SK-N-SH treated with all-trans-retinoic acid at 6 μM for 48 hours (cell line): ENCODE data around the gene KIAA1671.

ENCODE experiments used
- ATAC-seq: fragments of 200-7000 bp; cut with Tn5 transposase; 3 replicates; pipeline ENCODE4 v1.9.1; 2020; ENCODE audit warnings: mild to moderate bottlenecking, moderate library complexity
- ARNTL ChIP-seq: fragments of 450-650 bp; formaldehyde crosslinking; IDR thresholded peaks from 2 replicates; pipeline ENCODE4 v1.5.0; 2020; ENCODE audit warnings: low read depth, mild to moderate bottlenecking, moderate library complexity, borderline replicate concordance
- BACH2 ChIP-seq: fragments of 250-450 bp; sonication (Bioruptor Pico); IDR thresholded peaks from 2 replicates; pipeline ENCODE4 v1.9.0; 2021; ENCODE audit warnings: mild to moderate bottlenecking, borderline replicate concordance
- CREB5 ChIP-seq: fragments of 250-450 bp; sonication (Bioruptor Pico); IDR thresholded peaks from 2 replicates; pipeline ENCODE4 v1.5.1; 2020; ENCODE audit warnings: low read depth, mild to moderate bottlenecking, moderate library complexity
- CSRNP3 ChIP-seq: fragments of 250-450 bp; sonication (Bioruptor Pico); IDR thresholded peaks from 2 replicates; pipeline ENCODE4 v1.5.1; 2021; ENCODE audit warnings: mild to moderate bottlenecking, moderate library complexity
- GLIS3 ChIP-seq: fragments of 250-450 bp; sonication (Bioruptor Pico); IDR thresholded peaks from 2 replicates; pipeline ENCODE4 v1.5.0; 2020; ENCODE audit warnings: mild to moderate bottlenecking, moderate library complexity
- ISL1 ChIP-seq: fragments of 250-450 bp; sonication (Bioruptor Pico); IDR thresholded peaks from 2 replicates; pipeline ENCODE4 v2.1.2; 2022; ENCODE audit warnings: mild to moderate bottlenecking, moderate library complexity
- OSR1 ChIP-seq: fragments of 250-450 bp; sonication (Bioruptor Pico); IDR thresholded peaks from 2 replicates; pipeline ENCODE4 v1.8.0; 2022; ENCODE audit warnings: moderate library complexity, mild to moderate bottlenecking, inconsistent platforms
- PATZ1 ChIP-seq: fragments of 250-450 bp; sonication (Bioruptor Pico); IDR thresholded peaks from 2 replicates; pipeline ENCODE4 v1.8.0; 2020; ENCODE audit warnings: mild to moderate bottlenecking, moderate library complexity, borderline replicate concordance
- PPARA ChIP-seq: fragments of 250-450 bp; sonication (Bioruptor Pico); IDR thresholded peaks from 2 replicates; pipeline ENCODE4 v1.5.0; 2020; ENCODE audit warnings: mild to moderate bottlenecking, borderline replicate concordance
- RARB ChIP-seq: fragments of 250-450 bp; sonication (Bioruptor Pico); IDR thresholded peaks from 2 replicates; pipeline ENCODE4 v1.8.0; 2021; ENCODE audit warnings: mild to moderate bottlenecking, moderate library complexity
- SNAI2 ChIP-seq: fragments of 250-450 bp; sonication (Bioruptor Pico); IDR thresholded peaks from 2 replicates; pipeline ENCODE4 v1.5.0; 2020; ENCODE audit warnings: mild to moderate bottlenecking, moderate library complexity
- TCF4 ChIP-seq: fragments of 250-450 bp; sonication (Bioruptor Pico); IDR thresholded peaks from 2 replicates; pipeline ENCODE4 v1.8.0; 2021; ENCODE audit warnings: mild to moderate bottlenecking, moderate library complexity, borderline replicate concordance
- TOX ChIP-seq: fragments of 250-450 bp; sonication (Bioruptor Pico); IDR thresholded peaks from 2 replicates; pipeline ENCODE4 v1.8.0; 2021; ENCODE audit warnings: mild to moderate bottlenecking, moderate library complexity, borderline replicate concordance
- TSHZ2 ChIP-seq: fragments of 250-450 bp; sonication (Bioruptor Pico); IDR thresholded peaks from 2 replicates; pipeline ENCODE4 v1.5.0; 2020; ENCODE audit warnings: mild to moderate bottlenecking, moderate library complexity
- ZC3H10 ChIP-seq: fragments of 250-450 bp; sonication (Bioruptor Pico); IDR thresholded peaks from 2 replicates; pipeline ENCODE4 v1.5.1; 2021; ENCODE audit warnings: mild to moderate bottlenecking, moderate library complexity
- ZFP3 ChIP-seq: fragments of 250-450 bp; sonication (Bioruptor Pico); IDR thresholded peaks from 2 replicates; pipeline ENCODE4 v1.5.0; 2020; ENCODE audit warnings: mild to moderate bottlenecking, moderate library complexity
- ZNF565 ChIP-seq: fragments of 450-650 bp; formaldehyde crosslinking; conservative IDR thresholded peaks from 2 replicates; pipeline ENCODE4 v1.5.0; 2020; ENCODE audit warnings: low read depth, mild to moderate bottlenecking, moderate library complexity
- ZNF70 ChIP-seq: fragments of 450-650 bp; formaldehyde crosslinking; IDR thresholded peaks from 2 replicates; pipeline ENCODE4 v1.5.0; 2020; ENCODE audit warnings: mild to moderate bottlenecking, moderate library complexity
- ZNF8 ChIP-seq: fragments of 450-650 bp; formaldehyde crosslinking; IDR thresholded peaks from 2 replicates; pipeline ENCODE4 v1.5.0; 2020; ENCODE audit warnings: mild to moderate bottlenecking, moderate library complexity

KIAA1671 gene

GRCh38 chr22:25162561-25162960 is 210.0 kb downstream of the KIAA1671 start:
- no peak for ATAC-seq
- TF ChIP-seq ZC3H10 (CRISPR knock-in tag) (no peak), ISL1 (CRISPR knock-in tag) (no peak), OSR1 (CRISPR knock-in tag) (no peak), ZNF70 (no peak), GLIS3 (CRISPR knock-in tag) (no peak), TSHZ2 (no peak), CREB5 (no peak), CSRNP3 (CRISPR knock-in tag) (no peak), TCF4 (CRISPR knock-in tag) (no peak), ZNF565 (CRISPR knock-in tag) (no peak), SNAI2 (CRISPR knock-in tag) (no peak), PATZ1 (CRISPR knock-in tag) (no peak), RARB (CRISPR knock-in tag) (no peak), ZFP3 (CRISPR knock-in tag) (no peak), TOX (no peak), ARNTL (CRISPR knock-in tag) (no peak)

GRCh38 chr22:25165785-25166184 is 213.3 kb downstream of the KIAA1671 start:
- no peak for ATAC-seq

GRCh38 chr22:25166266-25167040 is 213.9 kb downstream of the KIAA1671 start:
- no peak for ATAC-seq
- TF ChIP-seq PATZ1 (CRISPR knock-in tag) (no peak), PPARA (CRISPR knock-in tag) (no peak)

More at GRCh38 chr22:25165785-25166184, 213.3 kb downstream of the KIAA1671 start:
- no peak for TF ChIP-seq BACH2 (CRISPR knock-in tag)
- TF ChIP-seq OSR1 (CRISPR knock-in tag), result no peak
- TF ChIP-seq CREB5, result no peak
- TF ChIP-seq TCF4 (CRISPR knock-in tag), result no peak
- no peak for TF ChIP-seq SNAI2 (CRISPR knock-in tag)
- no peak for TF ChIP-seq ARNTL (CRISPR knock-in tag)
- no peak for TF ChIP-seq ZNF8 (CRISPR knock-in tag)
